Activated CD8-positive, alpha-beta T cell treated with anti-CD3 and anti-CD28 coated beads for 36 hours (primary cell): Measurements from ENCODE around the gene CRIP2. TPM values are rescaled to one million over a fixed set of nuclear protein-coding genes. Genes with fewer than 3 reads are reported as not detected.

Experiments
- ATAC-seq: fragments of 200-7000 bp; cut with Tn5 transposase; one replicate; pipeline ENCODE4 v1.10.0; 2021; ENCODE audit warnings: mild to moderate bottlenecking, moderate library complexity
- CTCF ChIA-PET: fragments of 350-600 bp; sonication (Branson Sonifier 250); formaldehyde crosslinking; loops from one replicate; lab custom pipeline; 2021; ENCODE audit warnings: antibody characterized with exemption; lab: Charles Lee
- POLR2A ChIA-PET: fragments of 350-600 bp; sonication (Branson Sonifier 250); formaldehyde crosslinking; loops from one replicate; lab custom pipeline; 2021; ENCODE audit warnings: antibody characterized with exemption; lab: Charles Lee
- DNase-seq: peaks from one replicate; pipeline ENCODE4 v3.0.0-alpha.2; 2020
- H3K27ac Mint-ChIP-seq: one replicate; pipeline ENCODE4 v1.8.0; 2021; ENCODE audit warnings: mild to moderate bottlenecking, mixed read lengths
- H3K27me3 Mint-ChIP-seq: one replicate; pipeline ENCODE4 v1.8.0; 2021; ENCODE audit warnings: mixed read lengths
- H3K36me3 Mint-ChIP-seq: one replicate; pipeline ENCODE4 v1.8.0; 2021; ENCODE audit warnings: low read depth, mixed read lengths
- H3K4me1 Mint-ChIP-seq: one replicate; pipeline ENCODE4 v1.8.0; 2021; ENCODE audit warnings: low read depth, mixed read lengths
- H3K4me3 Mint-ChIP-seq: one replicate; pipeline ENCODE4 v1.8.0; 2021; ENCODE audit warnings: mild to moderate bottlenecking, moderate library complexity, mixed read lengths
- H3K9me3 Mint-ChIP-seq: one replicate; pipeline ENCODE4 v1.8.0; 2021; ENCODE audit warnings: mixed read lengths
- CTCF ChIP-seq: fragments of 200-600 bp; IDR thresholded peaks from one replicate; pipeline ENCODE4 v1.8.0; 2022; ENCODE audit warnings: antibody characterized with exemption, mild to moderate bottlenecking
- intact Hi-C: fragments of 100-400 bp; cut with micrococcal nuclease; formaldehyde crosslinking; loops from one replicate; pipeline ENCODE4 v1.10.0; 2022
- total RNA-seq, 2 experiments: library from RNA; stranded (reverse); gene quantifications; one replicate each; pipeline ENCODE4 v1.2.3, GENCODE V29; 2021

CRIP2 gene
- total RNA-seq, 2 experiments from 2014 or later, result 0.45 TPM; not detected in 1

DNA sequence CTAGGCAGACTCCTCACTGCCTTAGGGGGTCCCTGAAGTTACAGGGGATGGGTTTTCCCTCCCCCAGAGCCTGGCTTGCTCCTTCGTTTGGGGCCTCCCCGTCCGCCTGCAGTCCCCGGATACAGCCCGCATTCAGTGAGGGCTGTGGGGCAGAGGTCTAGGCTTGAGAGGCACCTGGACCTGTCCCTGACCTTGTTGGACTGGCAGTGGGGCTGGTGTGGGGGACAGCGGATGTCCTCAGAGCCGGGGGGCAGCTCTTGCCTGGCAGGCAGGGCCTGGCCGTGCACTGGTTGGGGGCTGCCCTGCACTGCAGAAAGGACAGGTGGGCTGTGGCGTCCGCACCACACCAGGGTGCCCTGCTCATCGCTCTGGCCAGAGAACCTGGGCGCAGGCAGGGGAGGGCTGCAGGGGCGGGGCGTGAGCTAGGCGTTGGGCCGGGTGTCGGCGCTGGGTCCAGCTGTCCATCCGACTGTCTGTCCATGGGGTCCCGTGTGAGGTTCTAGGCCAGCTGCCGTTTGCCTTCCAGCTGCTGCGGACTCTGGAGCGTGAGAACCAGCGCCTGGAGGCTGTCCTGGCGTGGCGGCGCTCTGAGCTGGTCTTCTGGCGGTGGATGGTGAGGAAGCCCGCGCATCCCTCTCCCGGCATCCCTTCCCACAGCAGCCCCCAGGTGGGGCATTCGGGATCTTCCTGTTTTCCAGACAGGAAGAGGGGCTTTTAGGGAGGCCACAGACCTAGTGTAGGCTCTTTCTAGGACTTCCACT lies 22.4 kb downstream of the CRIP2 start:
- Mint-ChIP-seq H3K36me3 (no peaks in the 10 kb centered on the region), H3K27me3 (no peaks in the 10 kb centered on the region), H3K27ac (no peak overlapping the region), H3K9me3 (no peaks in the 10 kb centered on the region), H3K4me1 (peaks cover under 1% of the 10 kb centered on the region), H3K4me3 (no peak overlapping the region)
- no peak for TF ChIP-seq CTCF
- intact Hi-C loops, result no loop called here
- no peak for DNase-seq
- ATAC-seq, result no peak
- POLR2A ChIA-PET, result interaction anchor here (0.7 to 1.7 kb wide), 4 partner anchors 10 to 14 kb away, joined by 3 to 5 read pairs (median 3); no protein-coding TSS in a partner anchor
- CTCF ChIA-PET, result no interaction called here

DNA sequence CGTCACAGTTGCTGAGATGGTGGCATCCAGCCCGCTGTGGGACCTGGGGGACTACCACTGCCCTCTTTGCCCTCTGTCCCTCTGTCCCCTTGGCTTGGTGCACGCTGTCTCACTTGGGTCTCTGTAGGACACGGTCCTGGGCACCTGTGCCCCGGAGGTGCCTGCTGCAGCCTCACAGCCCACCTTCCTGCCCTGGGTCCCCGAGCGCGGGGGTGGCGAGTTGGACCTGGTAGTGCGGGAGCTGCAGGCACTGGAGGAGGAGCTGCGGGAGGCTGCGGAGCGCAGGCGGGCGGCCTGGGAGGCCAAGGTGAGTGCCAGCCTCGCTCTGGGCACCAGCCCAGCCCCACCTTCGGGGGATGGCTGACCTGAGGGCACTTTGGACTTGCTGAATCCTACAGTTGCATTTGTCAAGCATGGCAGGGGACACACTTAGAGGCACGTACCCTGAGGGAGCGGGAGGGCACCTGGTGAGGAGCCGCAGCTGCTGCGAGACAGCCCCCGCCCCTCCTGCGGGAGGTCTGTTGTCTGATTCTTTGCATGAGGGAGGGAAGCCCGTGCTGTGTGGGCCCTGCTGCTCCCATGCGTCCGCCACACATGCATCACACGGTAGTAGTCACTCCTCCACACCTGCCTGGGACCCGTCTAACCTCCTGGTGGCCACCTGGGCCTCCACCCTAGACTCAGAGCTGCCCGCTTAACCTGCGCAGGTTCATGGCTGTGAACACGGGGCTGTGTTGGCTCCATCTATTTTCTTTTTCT lies 23.2 kb downstream of the CRIP2 start:
- intact Hi-C loops, result no loop called here
- DNase-seq, result no peak
- Mint-ChIP-seq H3K27me3 (peaks cover under 1% of the 10 kb centered on the region), H3K9me3 (no peaks in the 10 kb centered on the region), H3K4me3 (no peak overlapping the region), H3K4me1 (no peaks in the 10 kb centered on the region), H3K27ac (no peak overlapping the region), H3K36me3 (no peaks in the 10 kb centered on the region)
- ATAC-seq, result no peak
- POLR2A ChIA-PET, result interaction anchor here (0.6 to 1.7 kb wide), 3 partner anchors 9 to 726 kb away, joined by 3 to 5 read pairs (median 3); no protein-coding TSS in a partner anchor
- CTCF ChIA-PET, result interaction anchor here (1.1 kb wide), 1 partner anchor 8 kb away, joined by 3 read pairs; no protein-coding TSS in a partner anchor
- TF ChIP-seq CTCF, result no peak

DNA sequence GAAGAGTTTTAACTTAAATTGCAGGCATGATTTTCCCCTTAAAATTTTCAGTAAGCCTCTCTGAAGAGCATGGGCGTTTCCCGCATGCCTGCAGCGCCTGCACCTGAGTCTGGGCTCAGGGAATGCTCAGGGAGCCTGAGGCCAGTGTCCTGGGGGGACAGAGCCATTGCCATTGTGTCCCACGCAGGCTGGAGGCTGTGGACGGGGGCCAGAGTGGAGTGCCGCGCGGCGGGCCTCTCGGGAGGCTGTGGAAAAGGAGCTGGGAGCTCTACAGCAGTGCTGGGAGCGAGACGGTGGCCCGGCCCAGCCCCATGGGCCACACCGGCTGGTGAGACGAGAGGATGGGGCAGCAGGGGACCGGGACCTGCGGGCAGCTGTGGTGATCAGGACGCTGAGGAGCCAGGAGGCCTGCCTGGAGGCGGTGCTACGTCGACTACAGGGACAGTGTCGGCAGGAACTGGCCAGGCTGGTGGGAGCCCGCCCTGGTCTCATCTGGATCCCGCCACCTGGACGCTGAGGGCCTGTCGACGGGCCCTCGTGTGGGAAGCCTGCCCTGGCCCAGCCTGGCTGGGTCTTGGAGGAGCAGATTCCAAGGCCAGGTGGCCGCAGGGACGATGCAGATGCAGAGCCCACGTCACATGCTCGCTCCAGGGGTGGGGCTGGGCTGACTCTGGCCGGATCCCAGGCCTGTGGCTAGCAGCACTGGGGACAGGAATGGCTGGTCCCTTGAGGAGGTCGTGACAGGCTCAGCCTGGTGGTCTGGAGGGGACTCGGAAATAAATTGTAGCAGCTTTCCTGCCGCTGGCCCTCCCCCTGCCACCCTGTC lies 24.0 kb downstream of the CRIP2 start:
- TF ChIP-seq CTCF, result no peak
- ChIA-PET CTCF (interaction anchor here (1.1 kb wide), 1 partner anchor 9 kb away, joined by 3 read pairs; no protein-coding TSS in a partner anchor), POLR2A (interaction anchor here (1.7 kb wide), 1 partner anchor 9 kb away, joined by 5 read pairs; no protein-coding TSS in a partner anchor)
- Mint-ChIP-seq H3K27me3 (peaks cover 1% of the 10 kb centered on the region), H3K36me3 (no peaks in the 10 kb centered on the region), H3K27ac (no peak overlapping the region), H3K4me1 (no peaks in the 10 kb centered on the region), H3K4me3 (no peak overlapping the region), H3K9me3 (no peaks in the 10 kb centered on the region)
- intact Hi-C loops, result no loop called here
- ATAC-seq (no peak), DNase-seq (no peak)

GRCh38 chr14:105499256-105500035 lies 24.8 kb downstream of the CRIP2 start:
- Mint-ChIP-seq H3K27ac (no peak overlapping the region), H3K27me3 (peaks cover 1% of the 10 kb centered on the region), H3K9me3 (no peaks in the 10 kb centered on the region), H3K4me1 (no peaks in the 10 kb centered on the region), H3K36me3 (no peaks in the 10 kb centered on the region), H3K4me3 (no peak overlapping the region)
- POLR2A ChIA-PET, result no interaction called here
- intact Hi-C loops, result no loop called here
- DNase-seq (no peak), ATAC-seq (no peak)
- CTCF ChIA-PET, result no interaction called here
- TF ChIP-seq CTCF, result no peak
